ENCODE results near the gene HBA1.
"Not testable (repeated sequence)": the region's sequence is repeated elsewhere in the genome, so short reads cannot be mapped to it uniquely, and the experiment has no call there.

Gene HBA1

GRCh38 chr16:175011-175949 is 1.2 kb upstream of the HBA1 start:
- DNase-seq (ENCODE audit: low read depth), result no peak
- TF ChIP-seq CTCF (conservative IDR thresholded peaks at IDR 0.05; ENCODE audit: control insufficient read depth, insufficient read depth, low read depth, low read length), result no peak
- H3K4me3 ChIP-seq (ENCODE audit: control insufficient read depth, low read depth, low read length), result no peak overlapping the region

- H3K4me3 ChIP-seq (ENCODE audit: control insufficient read depth, low read depth, low read length), result not testable (repeated sequence)
Measured at GRCh38 chr16:176006-176405, 474 bp upstream of the HBA1 start.

GRCh38 chr16:177394-177822 is 928 bp downstream of the HBA1 start:
- no peak for TF ChIP-seq CTCF (conservative IDR thresholded peaks at IDR 0.05; ENCODE audit: control insufficient read depth, insufficient read depth, low read depth, low read length)
- DNase-seq (ENCODE audit: low read depth), result peak; percentile 38
- no peak overlapping the region for H3K4me3 ChIP-seq (ENCODE audit: control insufficient read depth, low read depth, low read length)

More at GRCh38 chr16:176006-176405, 474 bp upstream of the HBA1 start:
- DNase-seq (ENCODE audit: low read depth), result not testable (repeated sequence)

GRCh38 chr16:177981-178667 is 1.6 kb downstream of the HBA1 start:
- DNase-seq (ENCODE audit: low read depth), result no peak
- no peak for TF ChIP-seq CTCF (conservative IDR thresholded peaks at IDR 0.05; ENCODE audit: control insufficient read depth, insufficient read depth, low read depth, low read length)
- H3K4me3 ChIP-seq (ENCODE audit: control insufficient read depth, low read depth, low read length), result no peak overlapping the region

- no peak overlapping the region for H3K4me3 ChIP-seq (ENCODE audit: control insufficient read depth, low read depth, low read length)
- DNase-seq (ENCODE audit: low read depth), result no peak
- TF ChIP-seq CTCF (conservative IDR thresholded peaks at IDR 0.05; ENCODE audit: control insufficient read depth, insufficient read depth, low read depth, low read length), result no peak
Measured at GRCh38 chr16:178668-179015, 2.2 kb downstream of the HBA1 start.

- no peak overlapping the region for H3K4me3 ChIP-seq (ENCODE audit: control insufficient read depth, low read depth, low read length)
- no peak for DNase-seq (ENCODE audit: low read depth)
- no peak for TF ChIP-seq CTCF (conservative IDR thresholded peaks at IDR 0.05; ENCODE audit: control insufficient read depth, insufficient read depth, low read depth, low read length)
Measured at GRCh38 chr16:179211-180092, 3.0 kb downstream of the HBA1 start.

All from fibroblast of mammary gland (primary cell).